Measurements from ENCODE around the gene EFCAB10.
"Not testable (repeated sequence)": the region's sequence is repeated elsewhere in the genome, so short reads cannot be mapped to it uniquely, and the experiment has no call there.

The EFCAB10 gene

GRCh38 chr7:105599080-105599479 is 17.8 kb upstream of the EFCAB10 start:
- DNase-seq (ENCODE audit: low spot score), result not testable (repeated sequence)

- DNase-seq (ENCODE audit: low spot score), result no peak
These were observed 15.6 kb upstream of the EFCAB10 start for GRCh38 chr7:105596866-105597265.

GRCh38 chr7:105594034-105594433 is 12.7 kb upstream of the EFCAB10 start:
- DNase-seq (ENCODE audit: low spot score), result peak; percentile 81

- DNase-seq (ENCODE audit: low spot score), result no peak
These were observed 10.2 kb upstream of the EFCAB10 start for GRCh38 chr7:105591522-105591921.

GRCh38 chr7:105590793-105591192 is 9.5 kb upstream of the EFCAB10 start:
- no peak for DNase-seq (ENCODE audit: low spot score)

GRCh38 chr7:105589356-105590077 is 8.2 kb upstream of the EFCAB10 start:
- DNase-seq (ENCODE audit: low spot score), result peak; percentile 81

GRCh38 chr7:105587909-105588635 is 6.8 kb upstream of the EFCAB10 start:
- no peak for DNase-seq (ENCODE audit: low spot score)

- DNase-seq (ENCODE audit: low spot score), result no peak
These were observed 4.7 kb upstream of the EFCAB10 start for GRCh38 chr7:105585850-105586500.

GRCh38 chr7:105584165-105584564 is 2.9 kb upstream of the EFCAB10 start:
- DNase-seq (ENCODE audit: low spot score), result no peak

GRCh38 chr7:105583061-105583460 is 1.8 kb upstream of the EFCAB10 start:
- DNase-seq (ENCODE audit: low spot score), result no peak

- no peak for DNase-seq (ENCODE audit: low spot score)
These were observed 1.1 kb downstream of the EFCAB10 start for GRCh38 chr7:105580022-105580740.

GRCh38 chr7:105578496-105578895 is 2.8 kb downstream of the EFCAB10 start:
- DNase-seq (ENCODE audit: low spot score), result no peak

- no peak for DNase-seq (ENCODE audit: low spot score)
These were observed 4.0 kb downstream of the EFCAB10 start for GRCh38 chr7:105577251-105577650.

- no peak for DNase-seq (ENCODE audit: low spot score)
These were observed 9.4 kb downstream of the EFCAB10 start for GRCh38 chr7:105571891-105572290.

- DNase-seq (ENCODE audit: low spot score), result no peak
These were observed 13.5 kb downstream of the EFCAB10 start for GRCh38 chr7:105567821-105568220.

GRCh38 chr7:105567024-105567423 is 14.3 kb downstream of the EFCAB10 start:
- no peak for DNase-seq (ENCODE audit: low spot score)

GRCh38 chr7:105565190-105565589 is 16.1 kb downstream of the EFCAB10 start:
- no peak for DNase-seq (ENCODE audit: low spot score)

- no peak for DNase-seq (ENCODE audit: low spot score)
These were observed 21.4 kb downstream of the EFCAB10 start for GRCh38 chr7:105559926-105560325.

- no peak for DNase-seq (ENCODE audit: low spot score)
These were observed 43.0 kb downstream of the EFCAB10 start for GRCh38 chr7:105538339-105538738.

GRCh38 chr7:105532709-105533460 is 48.4 kb downstream of the EFCAB10 start:
- DNase-seq (ENCODE audit: low spot score), result no peak

- DNase-seq (ENCODE audit: low spot score), result peak; percentile 94
These were observed 49.3 kb downstream of the EFCAB10 start, which contains the start of gene RINT1 for GRCh38 chr7:105531792-105532671. RINT1 (plus strand) TSS chr7:105532201; CDS start chr7:105532316, 115 bp downstream.
